ENCODE results near the gene ATP6V1C2. TPM values are rescaled to one million over a fixed set of nuclear protein-coding genes. Genes with fewer than 3 reads are reported as not detected.

Gene ATP6V1C2
- total and polyA plus RNA-seq, 2 of the 4 experiments (the other 2 are of a cell fraction): not detected

DNA sequence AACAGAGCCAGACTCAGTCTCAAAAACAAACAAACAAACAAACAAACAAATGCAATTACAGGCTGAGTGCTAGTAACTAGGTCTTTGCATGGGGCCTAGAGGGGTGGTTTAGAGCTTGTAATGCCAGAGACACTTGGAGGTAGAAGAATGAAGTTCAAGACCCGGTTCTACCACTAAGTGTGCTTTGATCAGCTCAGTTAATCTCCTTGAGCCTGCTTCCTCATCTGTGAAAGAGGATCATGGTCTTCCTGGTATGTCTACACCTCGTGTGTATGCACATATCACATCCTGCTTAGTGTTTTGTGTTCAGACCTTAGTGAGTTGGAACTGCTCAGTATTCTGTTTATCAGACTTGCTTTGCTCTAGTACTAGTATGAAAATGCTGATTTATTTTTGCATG, 4.8 kb upstream of the ATP6V1C2 start:
- no peak overlapping the region for H3K18ac ChIP-seq (ENCODE audit: low read depth, low read length)
- peak overlapping the region; percentile 43; the same call in 1 of the 2 replicates for H2AK5ac ChIP-seq (ENCODE audit: low read depth, low read length)
- H2AK9ac ChIP-seq (replicated peaks; ENCODE audit: low read depth, low read length, poor library complexity): no peak overlapping the region
- no peak overlapping the region for H2AFZ ChIP-seq (replicated peaks; ENCODE audit: low read length, poor library complexity)
- no peaks in the 10 kb centered on the region for H3K9me1 ChIP-seq (ENCODE audit: insufficient read depth, low read length)
- H3K9me3 ChIP-seq (ENCODE audit: control insufficient read depth, insufficient read depth, low read length): no peaks in the 10 kb centered on the region
- no peak overlapping the region for H3K23ac ChIP-seq (ENCODE audit: low read depth, low read length)
- no peak overlapping the region for H3K56ac ChIP-seq (ENCODE audit: extremely low read depth, insufficient read depth, low read length)
- H4K5ac ChIP-seq (ENCODE audit: low read depth, low read length): no peak overlapping the region
- ChIA-PET CTCF (interaction anchor here (0.5 kb wide), 1 partner anchor 12 kb away, joined by 6 read pairs; no protein-coding TSS in a partner anchor), POLR2A (ENCODE audit: unreplicated experiment) (no interaction called here)
- in situ Hi-C loops (cut with MboI; ENCODE audit: low sequenced_read_pairs): no loop called here
- no peak overlapping the region for H3K4me3 ChIP-seq (ENCODE audit: insufficient read depth, low read depth, low read length)
- H3K27ac ChIP-seq (ENCODE audit: insufficient read depth, low read length): no peak overlapping the region
- H2BK120ac ChIP-seq (ENCODE audit: low read depth, low read length): no peak overlapping the region
- no peaks in the 10 kb centered on the region for H3K4me1 ChIP-seq (ENCODE audit: control insufficient read depth, insufficient read depth, low read length)
- no peak overlapping the region for H3K14ac ChIP-seq (replicated peaks; ENCODE audit: low read depth, low read length)
- no peak overlapping the region for H3K4ac ChIP-seq (ENCODE audit: low read depth, low read length)
- intact Hi-C loops (cut with micrococcal nuclease): no loop called here
- no peak overlapping the region for H2BK20ac ChIP-seq (ENCODE audit: low read depth, low read length)
- peaks cover 32% of the 10 kb centered on the region for H3K27me3 ChIP-seq (ENCODE audit: control insufficient read depth, insufficient read depth, low read length)
- no TSS peak for BruUV-seq (replicated peaks)
- no peak for ATAC-seq (ENCODE audit: low read depth)
- no peak overlapping the region for H3K9ac ChIP-seq (ENCODE audit: low read depth, low read length)
- no peak overlapping the region for H4K8ac ChIP-seq (ENCODE audit: low read depth in 2 of 2, low read length in 2 of 2)
- TF ChIP-seq FOS (IDR thresholded peaks at IDR 0.05; ENCODE audit: low read depth, low read length) (no peak), CHD1 (IDR thresholded peaks at IDR 0.05; ENCODE audit: low read depth, low read length) (no peak), MAZ (IDR thresholded peaks at IDR 0.05; ENCODE audit: borderline replicate concordance, low read depth, low read length) (no peak), NFE2L2 (IDR thresholded peaks at IDR 0.05; ENCODE audit: low read depth, low read length) (no peak), RAD21 (IDR thresholded peaks at IDR 0.05; ENCODE audit: low read length) (no peak), BHLHE40 (IDR thresholded peaks at IDR 0.05; ENCODE audit: low read depth, low read length) (no peak), SMC3 (IDR thresholded peaks at IDR 0.05; ENCODE audit: low read depth, low read length) (no peak), MAFK (IDR thresholded peaks at IDR 0.05; ENCODE audit: low read depth, low read length) (no peak), POLR2A (IDR thresholded peaks at IDR 0.05; ENCODE audit: low read depth, low read length) (no peak), MXI1 (IDR thresholded peaks at IDR 0.05; ENCODE audit: borderline replicate concordance, low read depth, low read length) (no peak), RFX5 (IDR thresholded peaks at IDR 0.05; ENCODE audit: low read depth, low read length) (no peak), RCOR1 (IDR thresholded peaks at IDR 0.05; ENCODE audit: insufficient replicate concordance, low read length) (no peak), CEBPB (IDR thresholded peaks at IDR 0.05; ENCODE audit: low read depth, low read length) (no peak)
- TF ChIP-seq, protein P1, sequence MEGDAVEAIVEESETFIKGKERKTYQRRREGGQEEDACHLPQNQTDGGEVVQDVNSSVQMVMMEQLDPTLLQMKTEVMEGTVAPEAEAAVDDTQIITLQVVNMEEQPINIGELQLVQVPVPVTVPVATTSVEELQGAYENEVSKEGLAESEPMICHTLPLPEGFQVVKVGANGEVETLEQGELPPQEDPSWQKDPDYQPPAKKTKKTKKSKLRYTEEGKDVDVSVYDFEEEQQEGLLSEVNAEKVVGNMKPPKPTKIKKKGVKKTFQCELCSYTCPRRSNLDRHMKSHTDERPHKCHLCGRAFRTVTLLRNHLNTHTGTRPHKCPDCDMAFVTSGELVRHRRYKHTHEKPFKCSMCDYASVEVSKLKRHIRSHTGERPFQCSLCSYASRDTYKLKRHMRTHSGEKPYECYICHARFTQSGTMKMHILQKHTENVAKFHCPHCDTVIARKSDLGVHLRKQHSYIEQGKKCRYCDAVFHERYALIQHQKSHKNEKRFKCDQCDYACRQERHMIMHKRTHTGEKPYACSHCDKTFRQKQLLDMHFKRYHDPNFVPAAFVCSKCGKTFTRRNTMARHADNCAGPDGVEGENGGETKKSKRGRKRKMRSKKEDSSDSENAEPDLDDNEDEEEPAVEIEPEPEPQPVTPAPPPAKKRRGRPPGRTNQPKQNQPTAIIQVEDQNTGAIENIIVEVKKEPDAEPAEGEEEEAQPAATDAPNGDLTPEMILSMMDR (conservative IDR thresholded peaks at IDR 0.05; ENCODE audit: low read depth, low read length): no peak
- TF ChIP-seq, protein P2, sequence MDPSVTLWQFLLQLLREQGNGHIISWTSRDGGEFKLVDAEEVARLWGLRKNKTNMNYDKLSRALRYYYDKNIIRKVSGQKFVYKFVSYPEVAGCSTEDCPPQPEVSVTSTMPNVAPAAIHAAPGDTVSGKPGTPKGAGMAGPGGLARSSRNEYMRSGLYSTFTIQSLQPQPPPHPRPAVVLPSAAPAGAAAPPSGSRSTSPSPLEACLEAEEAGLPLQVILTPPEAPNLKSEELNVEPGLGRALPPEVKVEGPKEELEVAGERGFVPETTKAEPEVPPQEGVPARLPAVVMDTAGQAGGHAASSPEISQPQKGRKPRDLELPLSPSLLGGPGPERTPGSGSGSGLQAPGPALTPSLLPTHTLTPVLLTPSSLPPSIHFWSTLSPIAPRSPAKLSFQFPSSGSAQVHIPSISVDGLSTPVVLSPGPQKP (IDR thresholded peaks at IDR 0.05; ENCODE audit: borderline replicate concordance, low read depth, low read length): no peak
- TF ChIP-seq, protein P3, sequence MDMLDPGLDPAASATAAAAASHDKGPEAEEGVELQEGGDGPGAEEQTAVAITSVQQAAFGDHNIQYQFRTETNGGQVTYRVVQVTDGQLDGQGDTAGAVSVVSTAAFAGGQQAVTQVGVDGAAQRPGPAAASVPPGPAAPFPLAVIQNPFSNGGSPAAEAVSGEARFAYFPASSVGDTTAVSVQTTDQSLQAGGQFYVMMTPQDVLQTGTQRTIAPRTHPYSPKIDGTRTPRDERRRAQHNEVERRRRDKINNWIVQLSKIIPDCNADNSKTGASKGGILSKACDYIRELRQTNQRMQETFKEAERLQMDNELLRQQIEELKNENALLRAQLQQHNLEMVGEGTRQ (IDR thresholded peaks at IDR 0.05; ENCODE audit: low read depth, low read length): no peak
- no peak overlapping the region for H2BK15ac ChIP-seq (ENCODE audit: low read depth, low read length)
- H3K36me3 ChIP-seq (ENCODE audit: control insufficient read depth, insufficient read depth, low read length): no peaks in the 10 kb centered on the region
- no peak for DNase-seq
- no peak overlapping the region for H4K91ac ChIP-seq (ENCODE audit: insufficient read depth, low read depth, low read length)
- H4K20me1 ChIP-seq (ENCODE audit: insufficient read depth, low read length): no peaks in the 10 kb centered on the region
- no peak overlapping the region for H2BK5ac ChIP-seq (ENCODE audit: low read depth, low read length, poor library complexity, severe bottlenecking)
- no peak overlapping the region for H3K4me2 ChIP-seq (ENCODE audit: low read depth, low read length)
- dilution Hi-C loops (cut with HindIII; ENCODE audit: low sequenced_read_pairs, unreplicated experiment): no loop called here
- WGBS, 2 experiments (ENCODE audit: extremely low coverage in 2 of 2, insufficient read length in 1 of 2): no CpG with 5 or more reads among the region's 2 CpGs
- no peaks in the 10 kb centered on the region for H3K79me1 ChIP-seq (ENCODE audit: low read depth in 1 of 2, low read length in 2 of 2)
